Measurements from ENCODE around the gene NRCAM.

DNA sequence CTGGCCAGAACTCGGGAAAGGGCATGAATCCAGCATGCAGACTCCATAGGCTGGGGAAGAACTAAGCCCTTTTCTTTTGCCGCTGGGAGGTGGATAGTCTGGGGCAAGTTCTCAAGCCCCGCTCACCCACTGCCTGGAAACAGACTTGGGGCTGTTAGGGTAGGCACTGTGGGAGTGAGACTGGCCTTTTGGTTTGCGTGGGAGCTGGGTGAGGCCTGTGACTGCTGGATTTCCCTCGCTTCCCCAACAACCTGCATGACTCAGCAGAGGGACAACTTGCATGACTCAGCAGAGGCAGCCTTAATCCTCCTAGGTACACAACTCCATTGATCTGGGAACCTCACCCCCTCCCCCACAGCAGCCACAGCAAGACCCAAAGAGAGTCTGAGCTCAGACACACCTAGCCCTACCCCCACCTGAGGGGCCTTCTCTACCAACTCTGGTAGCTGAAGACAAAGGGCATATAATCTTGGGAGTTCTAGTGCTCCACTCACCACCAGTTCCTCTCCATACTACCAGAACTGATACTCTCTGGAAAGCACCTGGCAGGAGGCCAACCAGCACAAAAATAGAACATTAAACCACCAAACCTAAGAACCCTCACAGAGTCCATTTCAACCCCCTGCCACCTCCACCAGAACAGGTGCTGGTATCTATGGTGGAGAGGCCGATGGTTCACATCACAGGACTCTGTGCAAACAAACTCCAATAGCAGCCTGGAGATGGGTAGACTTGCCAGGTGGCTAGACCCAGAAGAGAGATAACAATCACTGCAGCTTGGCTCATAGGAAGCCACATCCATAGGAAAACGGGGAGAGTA, 244.6 kb downstream of the NRCAM start:
- TF ChIP-seq CTCF (IDR thresholded peaks at IDR 0.05): no peak
- TF ChIP-seq POLR2A (IDR thresholded peaks at IDR 0.05): no peak

All from lower leg skin (tissue), 3 donors.